ENCODE data around the gene KANK4.

Gene KANK4

DNA sequence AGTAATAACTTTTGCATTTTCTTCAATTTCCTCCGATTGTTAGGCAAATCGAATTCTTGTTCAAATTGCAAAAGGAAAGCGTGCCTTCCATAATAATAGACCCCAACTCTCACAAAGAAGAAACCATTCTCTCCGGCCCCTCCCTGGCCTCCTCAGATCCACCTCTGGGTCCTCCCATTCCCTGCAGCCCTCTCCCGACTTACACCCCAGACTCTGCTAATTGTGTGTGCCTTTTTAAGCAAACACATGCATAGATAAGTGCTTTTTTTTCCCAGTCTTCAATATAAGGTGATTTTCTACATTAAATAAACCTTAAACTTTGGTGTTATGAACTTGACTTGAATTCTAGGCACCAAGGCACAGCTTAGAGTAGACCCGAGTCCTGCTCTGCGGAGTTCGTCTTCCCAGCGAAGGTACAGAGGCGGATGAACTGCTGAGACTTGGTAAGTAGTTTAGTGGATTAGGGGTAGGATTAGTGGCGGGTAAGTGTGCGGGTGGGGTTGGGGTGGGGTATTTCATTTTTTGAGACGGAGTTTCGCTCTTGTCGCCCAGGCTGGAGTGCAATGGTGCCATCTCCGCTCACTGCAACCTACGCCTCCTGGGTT, 123.0 kb downstream of the KANK4 start:
- no peak for DNase-seq

DNA sequence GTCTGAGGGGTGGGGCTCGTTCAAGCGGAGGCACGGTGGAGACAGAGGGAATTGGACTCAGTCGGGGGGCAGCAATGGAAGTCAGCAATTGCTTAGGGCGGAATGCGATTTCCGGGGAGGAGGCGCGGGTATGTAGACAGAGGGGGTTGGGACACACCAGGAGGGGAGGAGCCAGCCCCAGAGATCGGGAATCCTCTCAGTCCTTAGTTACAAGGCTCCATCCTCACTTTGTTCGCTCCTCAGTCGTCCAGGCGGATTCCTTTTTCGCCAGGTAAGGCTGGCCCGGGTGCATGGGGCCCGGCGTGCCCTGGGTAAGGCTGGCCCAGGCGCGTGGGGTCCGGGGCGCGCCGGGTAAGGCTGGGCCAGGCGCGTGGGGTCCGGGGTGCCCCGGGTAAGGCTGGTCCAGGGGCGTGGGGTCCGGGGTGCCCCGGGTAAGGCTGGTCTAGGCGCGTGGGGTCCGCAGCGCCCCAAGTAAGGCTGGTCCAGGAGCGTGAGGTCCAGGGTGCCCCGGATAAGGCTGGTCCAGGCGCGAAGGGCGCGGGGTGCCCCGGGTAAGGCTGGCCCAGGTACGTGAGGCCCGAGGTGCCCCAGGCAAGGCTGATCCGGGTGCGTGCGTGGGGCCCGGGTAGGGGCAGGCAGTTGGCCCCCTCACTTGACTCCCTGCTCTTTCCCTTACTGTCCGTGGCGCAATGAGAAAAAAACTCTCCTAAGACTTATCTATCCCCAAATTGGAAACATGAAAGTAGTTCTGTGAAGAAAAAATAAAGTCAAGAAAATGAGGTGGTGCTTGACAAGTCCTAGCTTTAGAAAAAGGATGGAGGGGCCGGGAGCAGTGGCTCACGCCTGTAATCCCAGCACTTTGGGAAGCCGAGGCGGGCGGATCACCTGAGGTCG, 124.3 kb downstream of the KANK4 start, which contains the start of gene L1TD1:
TSS of gene L1TD1 (plus strand) at position 199 of the 894 bp plus-strand sequence. CDS start 11,780 bp downstream, outside the sequence.
- DNase-seq: no peak

DNA sequence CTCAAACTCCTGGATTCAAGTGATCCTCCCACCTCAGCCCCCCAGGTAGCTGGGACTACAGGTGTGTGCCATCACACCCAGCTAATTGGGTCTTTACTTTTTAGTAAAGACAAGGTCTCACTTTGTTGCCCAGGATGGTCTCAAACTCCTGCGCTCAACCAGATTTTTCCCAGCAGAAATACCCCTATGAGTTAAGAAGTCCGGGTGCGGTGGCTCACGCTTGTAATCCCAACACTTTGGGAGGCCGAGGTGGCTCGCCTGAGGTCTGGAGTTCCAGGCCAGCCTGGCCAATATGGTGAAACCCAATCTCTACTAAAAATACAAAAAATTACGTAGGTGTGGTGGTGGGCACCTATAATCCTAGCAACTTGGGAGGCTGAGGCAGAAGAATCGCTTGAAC, 131.1 kb downstream of the KANK4 start:
- no peak for DNase-seq

DNA sequence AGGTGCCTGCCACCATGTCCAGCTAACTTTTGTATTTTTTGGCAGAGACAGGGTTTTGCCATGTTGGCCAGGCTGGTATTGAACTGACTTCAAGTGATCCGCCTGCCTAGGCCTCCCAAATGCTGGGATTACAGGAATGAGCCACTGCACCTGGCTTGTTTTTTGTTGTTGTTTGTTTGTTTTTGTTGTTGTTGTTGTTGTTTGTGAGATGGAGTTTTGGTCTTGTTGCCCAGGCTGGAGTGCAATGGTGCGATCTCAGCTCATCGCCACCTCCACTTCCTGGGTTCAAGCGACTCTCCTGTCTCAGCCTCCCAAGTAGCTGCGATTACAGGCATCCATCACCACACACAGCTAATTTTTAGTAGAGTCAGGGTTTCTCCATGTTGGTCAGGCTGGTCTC, 131.7 kb downstream of the KANK4 start:
- no peak for DNase-seq
